GM19324 (cell line): Measurements from ENCODE around the gene CAPN3.

Source experiments
- ATAC-seq: cut with Tn5 transposase; IDR thresholded peaks from one replicate; pipeline ENCODE4 v1.9.1; 2021; ENCODE audit warnings: mild to moderate bottlenecking, moderate library complexity; ENCODE audit not compliant: unreplicated experiment, low FRiP score

Gene CAPN3

GRCh38 chr15:42355291-42355690 is 4.0 kb upstream of the CAPN3 start:
- no peak for ATAC-seq

DNA sequence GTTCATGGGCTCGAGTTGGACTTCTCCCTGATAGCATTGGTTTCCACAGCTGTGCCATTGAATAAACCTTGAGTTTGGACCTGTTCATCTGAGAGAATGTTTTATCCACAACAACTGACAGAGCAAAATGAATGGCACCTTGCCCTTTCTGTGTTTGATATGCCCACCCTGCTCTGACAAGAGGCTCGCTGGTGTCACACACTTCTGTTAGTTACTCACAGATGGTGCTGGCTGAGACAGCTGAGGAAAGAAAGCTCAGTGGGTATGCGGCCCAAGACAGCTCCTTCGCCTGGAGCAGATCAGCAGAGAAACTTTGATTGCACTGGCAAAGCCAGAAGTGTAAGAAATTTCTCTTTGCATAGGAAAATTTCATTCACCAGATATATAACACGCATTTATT is 2.5 kb upstream of the CAPN3 start:
- ATAC-seq, result no peak

DNA sequence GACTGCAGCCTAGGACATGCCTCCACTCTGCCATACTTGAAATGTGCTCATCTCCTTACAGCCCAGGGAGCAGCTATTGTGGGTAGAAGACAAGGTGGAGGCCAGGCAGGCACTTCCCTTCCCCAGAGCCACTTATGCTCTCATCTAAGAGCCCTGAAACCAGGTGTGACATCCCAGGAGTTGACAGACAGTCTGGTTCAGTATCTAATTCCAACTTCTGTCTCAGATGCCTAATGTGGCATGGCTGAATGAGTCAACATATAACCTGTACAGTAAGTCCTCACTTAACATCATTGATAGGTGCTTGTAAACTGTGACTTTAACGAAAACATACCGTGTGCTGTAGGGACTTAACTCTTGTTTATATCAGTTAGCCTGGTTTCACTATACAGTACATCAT is 1.2 kb upstream of the CAPN3 start:
- no peak for ATAC-seq

DNA sequence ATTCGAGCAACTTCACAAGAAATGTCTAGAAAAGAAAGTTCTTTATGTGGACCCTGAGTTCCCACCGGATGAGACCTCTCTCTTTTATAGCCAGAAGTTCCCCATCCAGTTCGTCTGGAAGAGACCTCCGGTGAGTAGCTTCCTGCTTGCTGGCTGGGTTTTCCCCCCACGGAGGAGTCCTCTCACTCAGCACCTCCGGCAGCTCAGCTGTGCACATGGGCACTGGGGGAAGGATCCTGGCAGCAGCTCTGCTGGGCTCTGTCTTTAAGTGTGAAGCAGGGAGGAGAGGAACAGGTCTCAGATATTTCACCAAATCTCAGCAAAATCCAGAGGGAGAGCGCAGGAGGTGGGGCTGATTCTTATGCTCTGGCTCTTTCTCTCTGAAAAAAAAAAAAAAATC is 684 bp downstream of the CAPN3 start:
- no peak for ATAC-seq

GRCh38 chr15:42360535-42361112 is 1.3 kb downstream of the CAPN3 start:
- ATAC-seq, result no peak

DNA sequence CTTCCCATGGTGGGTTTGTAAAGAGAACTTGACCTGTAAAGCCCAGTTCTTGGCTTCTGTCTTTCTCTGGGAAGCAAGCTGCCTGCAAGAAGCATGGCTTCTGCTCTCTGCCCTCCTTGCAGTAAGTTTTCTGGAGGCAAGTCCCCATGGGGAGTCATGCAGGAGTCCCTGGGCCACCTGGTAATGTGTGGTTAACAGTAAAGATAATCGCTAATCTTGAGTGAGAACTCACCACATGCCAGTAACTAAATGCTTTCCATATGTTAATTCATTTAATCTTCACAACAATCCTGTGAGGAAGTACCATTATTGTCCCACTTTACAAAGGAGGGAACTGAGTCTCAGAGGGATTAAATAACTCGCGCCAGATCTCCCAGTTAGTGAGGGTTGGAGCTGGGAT is 4.2 kb downstream of the CAPN3 start:
- ATAC-seq, result no peak

GRCh38 chr15:42363942-42364341 is 4.6 kb downstream of the CAPN3 start:
- no peak for ATAC-seq

DNA sequence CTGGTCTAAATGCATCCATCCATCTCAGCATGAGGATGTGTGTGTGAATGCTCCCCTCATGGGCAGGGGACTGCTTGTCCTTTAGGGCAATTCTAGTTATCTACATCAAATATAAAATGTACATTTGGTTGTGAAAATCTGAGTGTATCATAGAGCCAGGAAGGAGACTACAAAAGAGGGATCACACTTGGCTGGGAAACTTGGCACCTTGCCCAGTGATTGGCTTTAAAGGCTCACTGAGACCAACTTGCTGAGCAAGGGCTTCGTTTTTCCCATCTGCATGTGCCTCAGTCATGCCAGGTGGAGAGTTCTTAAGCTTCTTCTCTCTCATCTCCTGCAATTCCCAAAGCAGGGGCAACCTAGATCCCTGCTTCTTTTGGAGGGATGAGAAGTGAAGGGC is 5.2 kb downstream of the CAPN3 start:
- ATAC-seq, result no peak

GRCh38 chr15:42365921-42366550 is 6.7 kb downstream of the CAPN3 start:
- no peak for ATAC-seq

DNA sequence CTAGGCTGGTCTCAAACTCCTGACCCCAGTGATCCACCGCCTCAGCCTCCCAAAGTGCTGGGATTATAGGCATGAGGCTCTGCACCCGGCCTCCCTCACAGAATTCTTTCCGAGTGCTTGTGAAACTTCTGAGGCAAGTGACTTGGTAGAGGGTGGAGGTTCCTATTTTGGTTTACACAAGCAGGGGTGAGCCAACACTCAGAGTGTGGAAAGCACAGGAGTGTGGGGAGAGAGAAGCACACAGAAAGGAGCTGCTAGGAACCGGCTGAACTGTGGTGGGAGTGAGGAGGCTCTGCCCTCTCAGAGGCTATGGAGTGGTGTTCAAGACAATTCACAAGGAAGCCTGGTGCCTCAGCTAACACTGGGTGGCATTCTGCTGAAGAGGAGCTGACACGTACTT is 7.7 kb downstream of the CAPN3 start:
- ATAC-seq, result no peak

GRCh38 chr15:42368096-42368495 is 8.8 kb downstream of the CAPN3 start:
- ATAC-seq, result no peak

DNA sequence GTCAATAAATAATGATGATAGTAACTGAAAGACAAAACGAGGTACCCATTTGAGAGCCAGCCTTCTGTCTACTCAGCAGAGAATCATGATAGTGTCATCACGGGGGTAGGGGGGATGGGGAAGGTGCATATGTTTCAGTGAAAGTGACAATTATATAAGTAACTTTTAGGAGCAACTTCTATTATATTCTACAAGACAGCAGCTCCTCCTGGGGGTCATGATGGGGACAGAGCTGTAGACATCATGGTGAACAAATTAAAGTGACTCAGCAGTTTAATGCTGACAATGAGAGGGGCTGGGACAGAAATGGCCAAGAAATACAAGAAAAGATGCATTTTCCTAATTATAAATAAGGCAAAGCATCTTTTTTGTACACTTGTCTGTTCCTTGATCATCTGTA is 11.8 kb downstream of the CAPN3 start:
- no peak for ATAC-seq

- no peak for ATAC-seq
Measured at GRCh38 chr15:42373274-42373673, 14.0 kb downstream of the CAPN3 start.

DNA sequence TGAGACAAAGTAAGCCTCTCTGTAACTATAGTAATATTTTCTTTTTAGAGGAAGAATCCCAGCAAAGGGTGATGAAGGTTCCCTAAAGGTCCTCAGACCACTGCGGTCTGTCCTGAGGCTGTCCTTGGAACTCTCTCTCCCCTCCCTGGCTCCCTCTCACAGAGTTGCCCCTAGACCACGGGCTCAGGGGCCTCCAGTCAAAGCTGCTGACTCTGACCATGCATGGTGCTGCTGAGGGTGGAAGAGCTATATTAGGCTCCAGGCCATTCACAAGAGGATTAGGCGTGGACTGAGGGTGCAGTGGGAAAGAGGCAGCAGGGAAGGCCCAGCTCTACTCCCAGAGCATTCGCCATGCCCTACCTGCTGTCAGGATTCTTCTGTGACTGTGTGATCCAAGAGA is 14.6 kb downstream of the CAPN3 start:
- ATAC-seq, result no peak

- ATAC-seq, result no peak
Measured at GRCh38 chr15:42374810-42375209, 15.5 kb downstream of the CAPN3 start.

DNA sequence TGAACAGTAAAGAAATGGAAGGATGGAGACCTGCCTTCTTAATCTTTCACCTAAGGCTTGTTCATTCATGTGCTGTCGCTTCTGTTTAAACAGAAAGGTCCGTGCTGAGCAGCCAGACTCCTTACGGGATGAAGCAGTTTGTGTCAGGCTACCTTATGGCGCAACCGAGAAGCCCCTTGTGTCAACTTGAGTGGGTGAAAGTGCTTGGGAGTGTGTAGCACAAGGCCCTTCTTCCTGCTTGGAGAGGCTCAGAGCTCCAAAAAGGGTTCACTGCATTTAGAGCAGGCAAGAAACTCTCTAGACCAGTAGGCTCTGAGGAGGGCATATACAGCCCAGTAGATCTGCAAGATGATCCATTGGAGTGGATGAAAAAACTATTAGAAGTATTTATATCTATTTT is 16.0 kb downstream of the CAPN3 start:
- no peak for ATAC-seq

GRCh38 chr15:42375941-42376340 is 16.6 kb downstream of the CAPN3 start:
- ATAC-seq, result no peak

GRCh38 chr15:42378011-42378410 is 18.7 kb downstream of the CAPN3 start:
- no peak for ATAC-seq

GRCh38 chr15:42384597-42384996 is 25.3 kb downstream of the CAPN3 start:
- ATAC-seq, result no peak

- no peak for ATAC-seq
Measured at GRCh38 chr15:42385206-42385979, 26.1 kb downstream of the CAPN3 start.

DNA sequence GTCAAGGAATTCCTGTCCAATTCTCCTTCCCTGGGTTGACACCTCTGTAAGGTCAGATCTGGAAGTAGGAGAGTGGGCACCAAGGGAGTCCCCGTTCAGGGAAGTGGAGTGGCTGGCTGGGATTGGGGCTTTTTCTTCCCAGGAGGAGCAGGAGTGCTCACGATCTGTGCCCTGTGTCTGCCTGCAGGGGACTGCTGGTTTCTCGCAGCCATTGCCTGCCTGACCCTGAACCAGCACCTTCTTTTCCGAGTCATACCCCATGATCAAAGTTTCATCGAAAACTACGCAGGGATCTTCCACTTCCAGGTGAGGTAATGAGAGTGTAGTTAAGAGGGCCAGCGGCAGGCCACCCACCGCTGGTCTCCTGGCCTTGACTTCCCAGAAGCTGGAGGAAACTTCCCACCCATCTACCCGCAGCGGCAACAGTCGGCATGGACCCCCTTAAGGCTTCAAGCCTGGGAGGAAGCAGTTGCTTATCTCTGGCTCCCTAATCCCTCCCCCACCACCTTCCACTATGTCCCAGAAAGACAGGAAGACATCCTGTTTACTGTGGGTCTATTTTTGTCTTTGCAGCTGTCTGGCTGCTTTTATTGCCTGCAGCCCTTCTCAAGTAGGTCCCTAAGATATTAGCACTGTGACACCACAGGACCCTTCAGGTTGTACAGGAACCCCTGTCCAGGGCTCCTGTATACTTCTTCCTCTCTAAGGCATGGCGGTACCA is 26.8 kb downstream of the CAPN3 start:
- no peak for ATAC-seq
